RPMI7951 (cell line): ENCODE measurements around the gene KLC1. TPM values are rescaled to one million over a fixed set of nuclear protein-coding genes. Genes with fewer than 3 reads are reported as not detected.
"Not testable (repeated sequence)": the region's sequence is repeated elsewhere in the genome, so short reads cannot be mapped to it uniquely, and the experiment has no call there.

Experiments used
- DNase-seq: peaks from one replicate; pipeline ENCODE4 v3.0.0-alpha.2; 2012; ENCODE audit warnings: low read depth
- total RNA-seq: library from RNA; depleted of rRNA; stranded (reverse); fragments of >200 nt; shearing (Covaris generic); gene quantifications from 2 replicates; pipeline ENCODE4 v1.2.3, GENCODE V29; 2014

Gene KLC1
- total RNA-seq, 1 experiment from 2014 or later: 89.5 TPM

DNA sequence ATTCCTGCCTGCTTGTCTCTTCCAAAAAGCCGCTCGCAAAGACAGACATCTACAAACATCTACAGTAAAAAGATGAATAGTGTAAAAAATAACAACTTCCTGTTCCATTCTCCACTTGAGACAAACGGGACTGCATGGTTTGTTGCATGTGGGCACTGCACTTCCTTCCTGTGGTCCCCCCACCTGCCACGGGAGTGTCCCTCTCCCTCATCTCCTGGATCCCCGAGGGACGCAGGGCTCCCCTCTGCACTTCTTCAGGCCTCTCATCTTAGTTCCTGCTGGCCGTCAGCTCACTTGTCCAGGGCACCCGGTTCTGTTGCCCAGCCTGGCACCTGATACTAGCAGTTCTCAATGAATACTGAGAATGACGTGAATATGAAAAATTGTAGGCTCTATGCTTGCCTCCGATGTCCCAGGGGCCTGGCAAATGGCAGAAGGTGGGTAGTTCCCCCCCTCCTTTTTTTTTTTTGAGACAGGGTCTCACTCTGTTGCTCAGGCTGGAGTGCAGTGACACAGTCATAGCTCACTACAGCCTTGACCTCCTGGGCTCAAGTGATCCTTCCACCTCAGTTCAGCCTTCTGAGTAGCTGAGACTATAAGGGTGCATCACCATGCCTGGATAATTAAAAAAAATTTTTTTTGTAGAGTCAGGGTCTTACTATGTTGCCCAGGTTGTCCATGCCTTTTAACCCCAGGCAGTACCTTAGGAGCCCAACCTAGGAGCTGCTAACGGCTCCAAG, 3.5 kb upstream of the KLC1 start:
- DNase-seq: no peak

DNA sequence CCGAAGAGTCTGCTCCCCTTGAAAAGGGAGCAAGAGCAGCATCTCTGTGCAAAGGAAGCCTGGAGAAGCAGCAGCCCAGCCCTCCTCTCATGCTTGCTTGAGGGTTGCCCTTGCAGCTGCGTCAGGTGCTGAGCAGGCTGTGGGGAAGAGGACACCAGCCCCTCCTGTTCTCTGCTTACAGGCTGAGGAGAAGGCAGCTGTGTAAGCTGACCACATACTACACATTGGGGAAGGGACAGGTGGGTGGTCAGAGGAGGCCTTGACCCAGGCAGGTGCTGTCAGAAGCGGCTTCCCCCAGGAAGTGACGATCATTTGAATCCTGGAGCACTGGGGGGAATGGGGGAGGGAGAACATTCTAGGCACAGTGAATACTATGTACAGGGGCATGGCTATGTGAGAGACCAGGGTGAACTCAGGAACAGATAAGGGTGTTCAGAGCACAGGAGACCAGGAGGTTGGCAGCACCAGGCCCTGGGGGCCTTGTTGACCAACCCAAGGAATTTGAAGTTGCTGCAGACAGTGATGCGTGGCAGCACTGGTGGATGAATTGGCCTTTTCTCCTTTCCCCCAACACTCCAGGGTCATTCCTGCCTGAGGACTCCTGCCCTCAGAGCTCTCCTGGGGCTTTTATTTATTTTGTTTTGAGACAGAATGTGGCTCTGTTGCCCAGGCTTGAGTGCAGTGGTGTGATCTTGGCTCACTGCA, 2.7 kb upstream of the KLC1 start:
- DNase-seq: no peak

DNA sequence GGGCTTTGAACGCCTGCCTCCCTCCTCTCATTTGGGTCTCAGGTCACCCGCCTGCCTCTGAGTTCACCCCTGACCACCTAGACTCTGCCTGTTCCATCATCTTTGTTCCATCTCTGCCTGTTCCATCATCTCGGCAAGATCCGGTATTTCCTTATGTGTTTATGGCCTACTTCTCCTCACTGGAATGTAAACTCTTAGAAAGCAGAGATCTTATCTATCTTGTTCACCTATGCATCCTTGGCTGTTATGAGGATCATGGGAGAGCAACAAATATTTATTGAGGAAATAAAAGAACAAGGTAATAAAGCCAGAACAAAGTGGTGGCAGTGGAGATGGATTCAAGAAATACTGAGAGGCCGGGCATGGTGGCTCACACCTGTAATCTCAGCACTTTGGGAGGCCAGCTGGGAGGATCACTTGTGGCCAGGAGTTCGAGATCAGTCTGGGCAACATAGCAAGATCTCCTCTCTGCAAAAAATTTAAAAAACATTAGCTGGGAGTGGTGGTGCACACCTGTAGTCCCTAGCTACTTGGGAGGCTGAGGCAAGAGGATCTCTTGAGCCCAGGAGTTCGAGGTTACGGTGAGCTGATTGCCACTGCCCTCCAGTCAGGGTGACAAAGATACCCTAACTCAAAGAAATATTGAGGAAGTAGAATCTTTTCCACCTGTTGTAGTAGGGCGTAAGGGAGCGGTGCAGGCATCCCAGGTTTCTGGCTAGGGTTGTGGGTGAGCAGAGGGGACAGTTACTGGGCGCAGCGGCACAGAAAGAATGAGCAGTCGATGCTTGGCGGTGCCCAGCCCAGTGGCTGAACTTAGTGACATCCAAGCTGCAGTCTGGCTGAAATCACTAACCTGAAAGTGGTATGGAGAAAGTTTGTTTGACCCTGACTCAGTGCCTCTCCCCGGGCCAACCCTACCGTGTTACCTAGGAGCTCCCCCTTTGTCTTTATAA, 1.7 kb upstream of the KLC1 start:
- no peak for DNase-seq

DNA sequence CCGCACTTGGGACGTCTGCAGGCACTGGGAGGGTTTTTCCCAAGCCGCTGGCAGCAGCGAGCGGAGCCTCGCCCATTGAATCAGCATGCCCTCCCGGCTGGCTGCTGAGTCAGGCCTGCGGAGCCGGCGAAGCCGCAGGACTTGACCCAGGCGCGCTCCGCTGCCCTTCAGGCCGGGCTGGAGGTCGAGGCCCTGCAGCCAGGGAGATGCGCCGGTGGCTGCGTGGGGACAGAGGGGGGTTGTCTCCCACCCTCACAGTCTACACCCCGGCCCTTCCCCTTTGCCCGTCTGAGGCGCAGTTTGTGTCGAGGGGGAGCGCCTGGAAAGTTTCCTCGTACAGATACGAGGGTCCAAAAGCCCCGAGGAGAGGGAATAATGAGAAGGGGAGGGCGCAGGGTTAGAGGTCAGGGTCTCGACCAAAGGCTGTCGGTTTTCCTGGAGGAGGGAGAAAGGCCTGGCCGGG, 759 bp upstream of the KLC1 start:
- DNase-seq: peak; percentile 78

DNA sequence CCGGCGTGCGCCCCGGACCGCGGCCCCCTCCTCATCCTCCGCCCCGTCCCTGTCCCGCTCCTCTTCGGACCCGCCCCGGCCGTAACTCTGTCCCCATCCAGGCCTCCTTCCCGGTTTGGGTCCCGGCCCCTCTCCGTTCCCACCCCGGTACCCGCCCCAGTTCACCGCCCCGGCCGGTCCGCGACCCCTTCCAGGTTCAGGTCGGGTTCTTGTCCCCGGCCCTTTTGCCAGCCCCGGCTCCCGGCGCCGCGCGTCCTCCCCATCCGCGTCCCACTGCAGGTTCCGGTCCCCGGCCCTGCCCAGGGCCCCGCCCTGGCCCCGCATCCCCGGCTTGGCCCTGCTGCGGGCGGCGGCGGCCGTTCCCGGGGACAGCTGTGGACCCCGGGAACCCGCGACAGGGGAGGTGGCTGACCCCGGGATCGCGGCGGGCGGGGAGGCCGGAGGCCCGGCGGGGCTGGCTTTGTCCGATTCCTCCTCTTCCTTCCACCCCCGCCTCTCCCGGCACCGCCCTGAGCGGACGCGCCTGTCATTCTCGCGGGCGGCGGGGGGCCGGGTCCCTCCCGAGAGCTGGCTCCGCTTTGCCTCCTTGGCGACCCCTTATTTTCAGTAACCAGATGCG, 601 bp downstream of the KLC1 start:
- DNase-seq: peak; percentile 27

DNA sequence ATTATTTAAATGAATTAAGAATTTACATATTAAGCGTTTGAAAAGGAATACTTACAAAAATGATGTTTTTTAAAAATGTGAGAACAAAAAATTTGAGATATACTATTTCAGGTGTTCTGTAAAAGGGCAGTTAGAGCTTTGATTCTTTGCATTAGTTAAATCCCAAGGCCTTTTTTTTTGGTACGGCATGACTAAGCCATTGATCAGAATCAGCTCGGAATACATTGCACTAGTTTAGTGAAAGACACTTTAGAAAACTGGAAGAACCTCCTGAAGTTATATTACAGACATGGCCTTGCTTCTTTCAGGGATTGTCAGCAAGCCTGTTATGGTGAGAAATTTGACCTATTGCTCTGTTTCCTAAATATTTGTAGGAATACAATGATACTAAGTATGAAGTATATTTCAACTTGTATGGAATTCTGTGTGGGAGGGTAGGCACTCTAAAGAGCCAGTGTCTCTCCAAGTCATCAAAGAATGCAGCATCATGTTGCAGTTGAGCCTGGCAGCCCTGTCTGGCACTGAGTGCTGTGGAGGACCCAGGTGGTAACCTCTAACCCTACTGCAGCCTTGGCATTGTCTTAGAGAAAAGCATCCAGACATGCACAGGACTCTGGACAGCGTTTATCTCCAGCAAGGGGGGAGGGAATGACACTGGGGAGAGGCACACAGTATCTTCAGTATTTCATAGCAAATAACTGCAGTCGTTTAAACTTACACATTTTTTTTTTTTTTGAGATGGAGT, 1.5 kb downstream of the KLC1 start:
- no peak for DNase-seq

DNA sequence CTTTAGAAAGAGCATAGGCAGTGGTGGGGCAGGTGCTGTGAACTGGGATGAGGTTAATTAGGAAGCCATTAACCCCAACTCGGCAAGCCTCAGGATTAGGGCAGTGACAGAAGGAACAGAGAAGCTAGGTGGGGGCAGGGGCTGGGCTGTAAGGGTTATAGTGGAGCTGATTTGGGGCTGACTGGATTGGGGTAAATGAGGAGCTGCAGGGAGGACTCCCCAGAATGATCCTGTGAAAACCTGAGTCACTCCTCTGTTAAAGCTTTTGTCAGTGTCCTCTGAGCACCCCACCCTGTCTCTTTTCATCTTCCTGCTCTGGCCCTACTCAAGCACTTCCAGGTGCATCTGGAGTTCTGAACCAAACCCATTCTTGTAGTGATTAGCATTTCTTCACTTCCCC, 4.4 kb downstream of the KLC1 start:
- no peak for DNase-seq

DNA sequence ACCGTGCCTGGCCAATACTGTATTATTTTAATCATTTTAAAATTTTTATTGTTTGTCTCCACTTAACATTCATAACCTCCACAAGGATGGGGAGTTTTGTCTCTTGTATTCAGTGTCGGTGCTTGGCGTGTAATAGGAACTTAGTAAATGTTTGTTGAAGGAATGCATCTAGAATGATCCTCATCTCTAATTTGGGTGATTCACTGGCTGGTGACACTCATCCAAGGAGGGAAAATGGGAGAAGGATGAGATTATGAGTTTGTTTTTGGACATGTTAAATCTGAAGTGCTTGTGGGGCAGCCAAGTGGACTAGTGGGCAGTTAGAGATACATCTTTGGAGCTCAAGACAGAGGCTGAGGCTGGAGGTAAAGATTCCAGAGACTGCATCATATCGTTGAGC, 5.1 kb downstream of the KLC1 start:
- DNase-seq: no peak

DNA sequence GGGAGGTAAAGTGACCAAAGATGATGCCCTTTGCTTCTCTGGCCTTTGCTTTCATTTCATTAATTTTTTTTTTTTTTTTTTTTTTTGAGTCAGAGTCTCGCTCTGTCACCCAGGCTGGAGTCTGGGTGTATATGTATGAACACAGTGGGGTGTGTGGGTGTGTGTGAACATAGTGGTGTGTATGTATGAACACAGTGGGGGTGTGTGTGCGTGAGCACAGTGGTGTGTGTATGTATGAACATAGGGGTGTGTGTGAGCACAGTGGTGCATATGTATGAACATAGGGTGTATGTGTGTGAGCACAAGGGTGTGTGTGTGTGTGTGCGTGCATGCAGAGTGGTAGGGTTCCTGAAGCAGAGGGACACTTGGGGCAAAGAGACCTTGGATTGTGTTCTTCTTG, 9.6 kb downstream of the KLC1 start:
- DNase-seq: no peak

DNA sequence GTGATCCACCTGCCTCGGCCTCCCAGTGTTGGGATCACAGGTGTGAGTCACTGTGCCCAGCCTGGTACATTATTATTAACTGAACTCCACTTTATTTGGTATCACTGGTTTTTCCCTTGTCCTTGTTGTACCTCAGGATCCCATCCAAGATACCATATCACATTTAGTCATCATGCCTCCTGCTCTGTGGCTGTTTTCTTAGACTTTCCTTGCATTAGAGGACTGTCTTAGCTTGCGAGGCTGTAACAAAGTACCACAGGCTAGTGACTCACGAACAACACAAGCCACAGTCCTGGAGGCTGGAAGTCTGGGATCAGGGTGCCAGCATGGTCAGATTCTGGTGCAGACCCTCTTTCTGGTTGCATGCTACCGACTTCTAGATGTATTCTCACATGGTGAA, 12.2 kb downstream of the KLC1 start:
- DNase-seq: peak; percentile 71

DNA sequence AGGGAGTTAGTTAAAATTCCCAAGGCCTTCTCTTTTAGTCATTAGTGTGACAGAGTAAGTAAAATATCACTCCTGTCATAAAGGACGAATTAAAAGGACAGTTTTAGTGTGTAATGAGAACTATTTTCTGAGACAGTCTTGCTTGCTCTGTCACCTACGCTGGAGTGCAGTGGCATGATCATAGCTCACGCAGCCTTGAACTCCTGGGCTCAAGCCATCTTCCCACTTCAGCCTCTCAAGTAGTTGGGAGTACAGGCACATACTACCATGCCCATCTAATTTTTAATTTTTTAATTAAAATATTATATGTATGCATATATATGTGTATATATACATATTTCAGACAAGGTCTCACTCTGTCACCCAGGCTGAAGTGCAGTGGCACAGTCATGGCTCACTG, 17.2 kb downstream of the KLC1 start:
- no peak for DNase-seq

DNA sequence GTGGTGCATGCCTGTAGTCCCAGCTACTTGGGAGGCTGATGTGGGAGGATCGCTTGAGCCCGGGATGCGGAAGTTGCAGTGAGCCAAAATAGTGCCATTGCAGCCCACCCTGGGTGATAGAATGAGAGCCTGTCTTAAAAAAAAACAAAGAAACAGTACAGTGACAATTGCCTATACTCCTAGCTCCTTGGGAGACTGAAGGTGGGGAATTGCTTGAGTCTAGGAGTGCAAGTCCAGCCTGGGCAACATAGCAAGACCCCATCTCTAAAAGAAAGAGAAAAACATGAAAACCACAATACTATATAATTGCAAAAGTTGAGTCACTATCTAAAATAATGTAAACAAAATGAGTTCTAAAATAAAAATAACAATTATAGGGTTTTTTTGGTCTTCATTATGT, 20.0 kb downstream of the KLC1 start:
- no peak for DNase-seq

DNA sequence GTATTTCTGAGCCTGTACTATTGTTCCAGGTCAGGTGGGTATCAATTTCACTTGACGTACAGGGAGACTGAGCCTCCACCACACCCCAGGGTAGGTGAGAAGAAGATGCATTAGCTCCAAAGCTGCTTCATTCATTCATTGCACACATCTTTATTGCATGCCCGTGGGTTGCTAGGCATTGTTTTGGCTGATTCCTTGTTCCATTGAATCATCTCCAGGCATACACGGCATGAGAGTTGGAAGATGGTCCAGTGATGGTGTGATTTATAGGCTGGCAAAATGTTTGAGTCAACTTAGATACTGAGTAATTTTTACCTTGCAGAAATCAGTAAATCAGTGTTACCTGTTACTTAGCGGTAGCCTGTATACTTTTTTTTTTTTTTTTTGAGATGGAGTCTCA, 21.2 kb downstream of the KLC1 start:
- no peak for DNase-seq

DNA sequence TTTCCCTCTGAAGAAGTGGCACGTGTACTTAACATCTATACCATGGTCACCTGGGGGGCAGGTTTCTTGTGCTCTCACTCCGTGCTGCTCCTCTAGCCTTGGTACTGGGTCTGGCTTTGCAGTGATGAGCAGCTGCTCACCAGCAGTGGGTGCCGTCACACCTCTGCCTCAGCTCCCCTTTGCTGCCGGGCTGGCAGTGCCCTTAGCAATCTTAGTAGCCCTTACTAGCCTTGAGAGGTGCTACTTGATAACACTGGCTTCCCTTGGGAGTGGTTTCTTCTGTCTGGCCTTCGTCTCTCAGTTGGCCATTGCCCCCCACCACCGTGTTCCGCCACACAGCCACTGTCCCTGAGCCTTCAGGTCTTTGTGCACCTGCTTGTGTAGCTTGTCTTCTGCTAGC, 22.6 kb downstream of the KLC1 start:
- DNase-seq: no peak

DNA sequence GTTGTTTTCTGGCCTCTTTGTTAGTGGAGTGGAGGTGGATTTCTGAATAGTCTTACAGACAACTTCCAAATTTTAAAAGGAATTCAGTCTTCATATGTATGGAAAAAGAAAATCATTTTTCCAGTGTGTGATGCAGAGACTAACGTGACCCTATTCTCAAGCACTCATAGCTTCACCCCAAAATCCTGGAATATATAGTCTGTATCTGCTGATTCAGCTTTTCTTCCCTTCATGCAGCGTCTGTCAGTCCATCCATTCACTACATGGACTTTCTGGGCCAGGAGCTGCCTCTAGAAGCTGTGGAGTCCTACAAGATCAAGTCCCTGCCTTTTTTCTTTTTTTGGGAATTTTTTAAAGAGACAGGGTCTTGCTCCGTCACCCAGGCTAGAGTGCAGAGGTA, 23.8 kb downstream of the KLC1 start:
- DNase-seq: no peak

DNA sequence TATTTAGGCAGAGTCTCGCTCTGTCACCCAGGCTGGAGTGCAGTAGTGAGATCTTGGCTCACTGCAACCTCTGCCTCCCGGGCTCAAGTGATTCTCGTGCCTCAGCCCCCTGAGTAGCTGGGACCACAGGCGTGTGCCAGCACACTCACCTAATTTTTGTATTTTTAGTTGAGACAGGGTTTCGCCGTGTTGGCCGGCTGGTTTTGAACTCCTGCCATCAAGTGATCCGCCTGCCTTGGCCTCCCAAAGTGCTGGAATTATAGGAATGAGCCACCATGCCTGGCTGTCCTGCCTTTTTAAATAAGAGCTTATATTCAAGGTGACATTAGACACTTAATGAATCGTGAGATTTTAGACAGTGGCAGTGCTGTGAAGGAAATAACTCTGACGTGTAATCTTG, 24.3 kb downstream of the KLC1 start:
- DNase-seq: not testable (repeated sequence)

DNA sequence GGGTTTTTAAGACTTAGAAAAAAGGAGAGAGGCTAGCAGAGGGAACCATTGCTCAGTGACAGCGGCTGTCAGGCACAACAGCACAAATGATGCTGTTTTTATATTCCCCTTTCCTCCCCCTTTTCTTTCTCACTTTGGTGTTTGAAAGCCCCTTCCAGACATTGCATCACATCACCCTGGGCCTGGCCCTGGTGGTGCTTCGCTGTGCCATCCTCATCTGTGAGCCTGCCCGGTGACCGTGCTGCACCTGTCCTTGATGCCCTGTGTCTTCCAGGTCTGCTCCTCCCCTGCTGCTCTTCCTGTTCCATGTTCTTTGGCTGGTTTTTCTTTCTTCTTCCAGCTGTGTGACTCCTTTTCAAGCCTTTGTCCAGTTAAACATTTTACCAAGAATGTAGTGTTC, 24.8 kb downstream of the KLC1 start:
- no peak for DNase-seq

DNA sequence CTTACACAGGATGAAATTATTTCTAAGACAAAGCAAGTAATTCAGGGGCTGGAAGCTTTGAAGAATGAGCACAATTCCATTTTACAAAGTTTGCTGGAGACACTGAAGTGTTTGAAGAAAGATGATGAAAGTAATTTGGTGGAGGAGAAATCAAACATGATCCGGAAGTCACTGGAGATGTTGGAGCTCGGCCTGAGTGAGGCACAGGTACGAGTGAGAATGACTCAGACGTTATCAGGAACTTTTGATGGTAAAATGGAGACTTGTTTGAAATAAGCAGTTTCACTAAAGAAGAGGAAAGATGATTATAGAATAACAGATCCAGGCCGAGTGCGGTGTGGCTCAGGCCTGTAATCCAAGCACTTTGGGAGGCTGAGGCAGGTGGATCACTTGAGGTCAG, 25.6 kb downstream of the KLC1 start:
- no peak for DNase-seq

DNA sequence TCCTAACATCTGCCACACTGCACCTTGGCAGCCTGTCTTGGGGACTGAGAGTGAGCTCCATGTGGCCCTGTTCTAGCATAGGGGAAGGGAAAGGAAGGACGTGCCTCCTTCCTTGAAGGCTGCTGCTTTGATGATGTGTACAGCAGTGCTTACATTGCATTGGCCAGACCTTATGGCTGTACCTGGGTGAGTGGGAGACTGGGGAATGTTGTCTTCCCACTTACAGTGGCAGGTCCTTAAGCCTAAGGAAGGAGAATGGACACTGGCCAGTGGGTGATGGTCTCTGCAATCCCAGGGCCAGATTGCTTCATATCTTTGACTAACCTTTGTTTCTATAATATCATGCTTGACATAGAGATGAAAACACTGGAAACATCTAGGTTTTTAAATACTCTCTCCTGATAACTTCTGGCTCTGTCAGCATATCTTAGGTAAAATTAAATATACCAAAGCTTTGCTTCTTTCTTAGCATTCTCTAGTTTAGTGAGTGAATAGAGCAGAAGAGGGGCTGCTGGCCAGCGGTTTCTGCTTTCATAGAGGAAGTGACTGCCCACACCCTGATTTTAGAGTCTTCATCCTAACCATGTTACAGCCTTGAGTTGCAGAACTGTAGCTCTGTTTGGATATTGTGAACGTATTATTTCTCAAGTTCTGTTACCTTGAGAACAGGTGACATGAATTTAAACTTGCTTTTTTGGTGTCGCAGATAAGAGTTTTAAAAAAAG, 27.2 kb downstream of the KLC1 start:
- no peak for DNase-seq

DNA sequence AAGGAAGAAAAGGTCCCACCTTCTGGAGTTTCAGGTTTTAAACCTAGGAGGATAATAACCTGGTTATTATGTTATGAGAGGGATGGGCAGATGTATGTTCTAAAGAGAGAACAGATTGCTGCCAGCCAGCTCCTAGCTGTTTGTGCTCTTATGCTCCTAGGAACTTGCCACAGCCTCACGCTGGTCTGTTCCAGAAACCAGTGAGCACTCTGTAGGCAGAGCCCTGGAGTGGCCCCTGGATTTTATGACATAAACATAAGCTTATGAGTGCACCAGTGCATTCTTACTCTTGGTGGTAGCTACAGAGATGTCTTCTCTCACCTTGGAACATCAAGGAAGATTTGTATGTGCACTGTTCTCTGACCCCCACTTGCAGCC, 27.7 kb downstream of the KLC1 start:
- DNase-seq: no peak

DNA sequence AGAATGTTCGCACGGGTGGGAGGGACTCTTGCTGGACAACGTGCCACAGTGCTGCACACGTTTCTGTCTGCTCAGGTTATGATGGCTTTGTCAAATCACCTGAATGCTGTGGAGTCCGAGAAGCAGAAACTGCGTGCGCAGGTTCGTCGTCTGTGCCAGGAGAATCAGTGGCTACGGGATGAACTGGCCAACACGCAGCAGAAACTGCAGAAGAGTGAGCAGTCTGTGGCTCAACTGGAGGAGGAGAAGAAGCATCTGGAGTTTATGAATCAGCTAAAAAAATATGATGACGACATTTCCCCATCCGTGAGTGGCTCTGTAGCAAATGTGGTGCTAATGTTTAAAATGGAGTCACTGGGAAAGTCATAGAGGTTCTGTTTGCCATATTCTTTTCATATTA, 28.5 kb downstream of the KLC1 start:
- no peak for DNase-seq
